GM21390 (cell line): ENCODE measurements around the gene ZNFX1.
"Not testable (repeated sequence)": the region's sequence is repeated elsewhere in the genome, so short reads cannot be mapped to it uniquely, and the experiment has no call there.

ENCODE experiments used
- ATAC-seq: cut with Tn5 transposase; IDR thresholded peaks from one replicate; pipeline ENCODE4 v1.9.1; 2021; ENCODE audit not compliant: unreplicated experiment

ZNFX1 gene

DNA sequence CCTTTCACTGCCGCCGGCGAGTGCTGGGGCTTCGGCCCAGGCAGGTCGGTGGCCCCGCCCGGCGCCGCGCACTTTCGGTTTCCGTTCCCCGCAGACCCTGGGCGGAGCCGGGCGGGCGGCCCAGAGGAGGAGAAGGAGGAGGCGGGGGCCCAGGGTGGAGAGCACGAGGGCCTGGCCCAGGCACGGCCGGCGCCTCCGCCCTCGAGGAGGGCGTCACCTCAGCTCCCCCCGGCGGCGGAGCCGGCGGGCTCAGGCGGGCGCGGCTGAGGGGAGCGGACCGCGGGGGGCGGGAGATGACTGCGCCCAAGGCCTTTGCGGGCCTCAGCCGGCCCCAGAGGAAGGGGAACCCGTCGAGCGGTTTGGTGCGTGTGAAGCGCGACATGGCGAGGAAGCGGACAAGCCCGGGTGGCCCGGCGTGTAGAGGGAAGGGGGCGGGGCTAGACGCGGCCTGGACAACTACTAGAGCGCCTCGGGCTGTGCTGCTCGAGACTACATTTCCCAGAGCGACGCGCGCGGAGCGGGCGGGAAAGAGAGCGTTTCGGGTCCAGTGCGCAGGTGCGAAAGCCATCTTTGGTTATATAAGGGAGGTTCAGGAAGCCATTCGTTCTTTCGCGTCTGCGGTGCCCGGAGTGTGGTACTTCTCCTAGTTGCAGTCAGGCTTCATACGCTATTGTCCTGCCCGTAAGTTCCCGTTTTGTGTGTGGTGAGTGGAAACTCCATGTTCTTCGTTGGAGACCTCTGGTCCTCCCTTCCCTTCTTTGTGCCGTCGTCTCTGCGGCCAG is at the start of gene ZNFX1:
ZNFX1 (minus strand) TSS at position 22 of the 782 bp plus-strand sequence. CDS start 2,218 bp downstream, outside the sequence.
- peak; percentile 80 for ATAC-seq

DNA sequence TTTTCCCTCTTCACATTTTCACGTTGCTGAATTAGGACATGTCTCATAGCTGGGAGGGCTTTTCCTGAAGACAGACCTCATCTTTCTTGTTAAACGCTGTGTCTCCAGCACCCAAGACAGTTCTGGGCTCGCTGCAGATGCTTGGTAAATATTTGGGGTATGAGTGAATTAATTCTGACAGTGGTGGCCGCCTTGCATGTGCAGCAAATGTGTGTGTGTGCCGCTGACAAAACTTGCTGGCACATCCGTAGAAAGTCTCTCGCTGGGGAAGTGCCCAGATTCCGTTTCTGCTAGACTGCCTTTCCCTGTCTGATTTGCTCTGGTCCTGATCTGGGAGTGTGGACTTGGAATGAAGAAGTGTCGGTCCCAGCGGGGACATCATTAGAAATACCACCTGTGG is 48.2 kb upstream of the ZNFX1 start:
- no peak for ATAC-seq

DNA sequence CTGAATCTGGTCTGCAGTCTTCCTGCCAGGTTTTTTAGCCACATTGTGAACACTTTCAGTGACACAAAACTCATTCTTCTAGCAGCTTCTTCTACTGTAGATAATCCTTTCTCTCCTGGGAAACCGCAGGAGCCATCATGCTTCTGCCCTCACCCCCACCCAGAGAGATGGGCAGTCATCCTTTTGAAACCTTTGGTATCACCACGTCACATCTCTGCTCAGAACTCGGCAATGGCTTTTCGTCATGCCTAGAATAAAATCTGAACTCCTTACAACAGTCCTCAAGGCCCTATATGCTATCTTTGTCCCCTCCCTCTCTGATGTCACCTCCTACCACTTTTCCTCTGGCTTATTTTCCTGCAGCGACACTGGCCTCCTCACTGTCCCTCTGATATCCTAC is 46.4 kb upstream of the ZNFX1 start:
- no peak for ATAC-seq

DNA sequence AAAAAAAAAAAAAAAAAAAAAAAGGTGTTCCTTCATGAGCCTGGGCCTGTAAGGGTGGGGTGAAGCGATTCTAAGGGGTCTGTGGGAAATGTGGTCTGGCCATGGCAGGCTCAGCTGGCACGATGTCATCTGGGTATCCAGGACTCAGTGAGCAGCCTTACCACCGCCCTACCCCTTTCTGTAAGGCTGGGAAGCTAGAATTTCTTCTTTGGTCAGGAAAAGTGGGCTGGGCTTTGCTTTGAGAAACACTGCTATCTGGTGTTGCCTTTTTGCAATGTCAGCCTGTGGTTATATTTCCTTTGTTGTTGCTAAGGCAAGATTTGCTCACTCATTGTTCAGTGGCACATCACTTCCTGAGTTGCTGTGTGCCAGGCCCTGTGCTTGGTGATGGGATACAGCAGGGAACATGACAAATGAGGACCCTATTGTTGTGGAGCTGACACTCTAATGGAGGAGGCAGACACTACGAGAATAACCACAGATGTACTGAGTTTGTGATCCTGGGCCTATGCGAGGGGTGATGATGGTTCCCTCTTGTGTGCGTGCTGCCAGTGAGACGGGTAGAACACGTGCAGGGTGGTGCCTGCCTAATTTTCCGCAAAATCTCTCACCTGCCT is 45.9 kb upstream of the ZNFX1 start:
- no peak for ATAC-seq

DNA sequence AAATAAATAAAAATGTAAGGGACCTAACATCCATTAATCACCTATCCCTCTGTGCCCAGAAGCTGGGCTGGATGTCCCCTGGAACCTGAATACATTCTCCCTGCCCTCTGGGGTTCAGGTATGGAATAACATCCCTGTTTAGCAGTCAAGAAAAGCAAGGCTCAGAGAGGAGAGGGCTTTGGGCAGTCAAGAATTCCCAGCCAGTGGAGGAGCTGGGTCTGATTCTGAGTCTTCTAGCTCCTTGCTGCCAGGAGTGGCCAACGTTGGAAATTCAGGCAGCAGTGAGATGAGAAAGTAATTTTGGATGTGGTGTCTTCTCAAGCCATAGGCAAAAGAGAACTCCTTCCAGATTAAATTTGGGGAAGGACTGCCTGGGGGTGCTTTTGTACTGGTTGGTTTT is 42.6 kb upstream of the ZNFX1 start:
- ATAC-seq = no peak

DNA sequence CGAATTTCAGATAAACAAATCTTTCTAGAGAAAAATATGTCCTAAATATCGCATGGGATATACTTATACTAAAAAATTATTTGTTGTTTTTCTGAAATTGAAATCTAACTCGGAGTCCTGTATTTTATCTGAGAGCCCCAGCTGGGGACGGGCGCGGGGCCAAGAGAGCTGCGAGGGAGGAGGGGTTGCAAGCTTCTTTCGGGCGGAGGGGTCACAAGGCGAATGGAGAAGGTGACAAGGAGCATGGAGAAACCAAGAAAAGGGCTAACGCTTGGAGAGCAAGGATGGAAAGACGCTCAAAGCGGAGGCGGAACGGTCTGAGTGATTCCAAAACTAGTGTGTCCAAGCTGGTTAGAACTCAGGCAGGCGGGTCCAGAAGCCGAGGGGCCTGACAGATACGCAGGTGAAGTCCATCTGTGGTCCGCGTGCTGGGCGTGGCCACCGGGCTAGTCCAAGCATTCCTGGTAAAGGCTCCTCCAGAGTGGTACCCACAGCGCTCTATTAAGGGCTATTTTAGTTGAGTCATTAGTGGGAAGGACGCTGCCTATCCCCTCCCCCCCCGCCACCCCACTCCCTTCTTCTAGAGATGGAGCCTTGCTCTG is 41.5 kb upstream of the ZNFX1 start:
- no peak for ATAC-seq

DNA sequence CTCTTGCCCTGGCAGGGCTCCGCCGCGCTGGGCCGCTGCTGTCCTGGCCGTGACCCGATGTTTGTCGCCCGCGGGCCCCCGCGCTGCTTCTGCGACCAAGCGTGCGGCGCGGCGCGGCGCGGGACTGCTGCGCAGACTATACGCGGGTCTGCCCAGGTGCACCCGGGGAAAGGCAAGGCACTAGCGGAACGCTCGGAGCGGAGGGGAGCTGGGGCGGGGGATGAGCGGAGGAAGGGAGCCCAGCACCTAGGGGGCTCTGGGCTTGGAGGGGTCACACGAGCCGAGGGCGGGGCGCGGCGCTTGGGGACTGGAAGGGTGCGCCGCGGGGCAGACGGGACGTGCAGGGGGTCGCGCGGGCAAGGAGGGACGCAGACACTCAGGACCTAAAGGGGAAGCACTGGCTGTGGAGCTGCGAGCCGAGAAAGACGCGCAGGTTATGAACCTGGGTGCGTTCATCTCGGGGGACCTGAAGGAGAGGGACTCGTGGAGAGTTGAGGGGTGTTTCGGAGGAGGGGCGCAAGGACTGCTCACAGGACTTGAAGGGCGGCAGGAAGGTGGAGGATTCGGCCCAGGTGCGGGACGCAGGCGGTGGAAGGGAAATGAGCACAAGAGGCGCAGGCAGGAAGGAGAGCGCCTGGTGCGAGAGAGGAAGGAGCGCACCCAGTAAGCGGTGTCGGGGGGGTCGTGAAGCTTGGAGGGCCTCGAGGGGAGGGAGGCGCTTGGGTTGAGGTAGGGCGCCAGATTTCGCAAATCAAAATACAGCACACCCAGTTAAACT is 40.8 kb upstream of the ZNFX1 start:
- ATAC-seq = no peak

DNA sequence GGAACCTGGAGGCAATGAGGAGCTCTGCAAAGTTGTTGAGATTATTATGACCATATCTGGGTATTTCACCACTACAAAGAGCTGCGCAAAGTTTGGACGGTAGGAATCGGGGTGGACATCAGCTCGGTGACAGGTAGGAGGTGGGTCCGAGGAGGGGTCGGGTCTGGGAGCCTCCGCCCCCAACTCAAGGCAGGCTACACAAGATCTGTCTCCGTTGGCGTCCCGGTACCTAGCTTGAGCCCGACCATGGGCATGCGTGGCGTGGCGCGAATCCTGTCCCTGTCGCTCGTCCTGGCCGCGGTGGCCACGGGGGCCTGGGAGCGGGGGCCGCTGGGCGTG is 40.2 kb upstream of the ZNFX1 start:
- no peak for ATAC-seq

DNA sequence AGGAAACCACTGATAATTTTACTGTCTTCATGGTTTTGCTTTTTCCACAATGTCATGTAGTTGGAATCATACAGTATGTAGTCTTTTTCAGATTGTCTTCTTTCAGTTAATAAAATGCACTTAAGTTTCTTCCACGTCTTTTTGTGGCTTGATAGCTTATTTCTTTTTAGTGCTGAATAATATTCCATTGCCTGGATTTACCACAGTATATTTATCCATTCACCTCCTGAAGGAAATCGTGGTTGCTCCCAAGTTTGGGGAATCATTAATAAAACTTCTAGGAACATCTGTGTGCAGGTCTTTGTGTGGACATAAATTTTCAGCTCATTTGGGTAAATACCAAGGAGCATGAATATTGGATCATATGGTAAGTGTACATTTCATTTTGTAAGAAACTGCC is 38.8 kb upstream of the ZNFX1 start:
- no peak for ATAC-seq

DNA sequence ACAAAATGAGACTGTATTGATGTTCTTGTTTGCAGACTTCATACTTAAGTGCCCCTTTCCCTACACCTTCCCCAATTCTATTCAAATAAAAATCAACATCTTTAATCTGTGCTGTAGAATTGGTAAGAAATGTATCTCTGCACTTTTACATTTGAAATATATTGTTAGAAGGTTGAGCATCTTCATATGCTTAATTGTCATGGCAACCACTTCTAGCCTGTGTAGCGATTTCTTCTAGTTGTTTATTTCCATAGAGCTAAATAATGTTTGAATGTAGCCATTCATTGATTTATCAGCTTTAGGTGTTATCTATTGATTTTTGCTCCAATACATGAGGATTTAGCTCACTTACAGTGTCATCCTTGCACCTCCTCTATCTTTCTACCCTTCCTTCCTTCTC is 37.7 kb upstream of the ZNFX1 start:
- no peak for ATAC-seq

DNA sequence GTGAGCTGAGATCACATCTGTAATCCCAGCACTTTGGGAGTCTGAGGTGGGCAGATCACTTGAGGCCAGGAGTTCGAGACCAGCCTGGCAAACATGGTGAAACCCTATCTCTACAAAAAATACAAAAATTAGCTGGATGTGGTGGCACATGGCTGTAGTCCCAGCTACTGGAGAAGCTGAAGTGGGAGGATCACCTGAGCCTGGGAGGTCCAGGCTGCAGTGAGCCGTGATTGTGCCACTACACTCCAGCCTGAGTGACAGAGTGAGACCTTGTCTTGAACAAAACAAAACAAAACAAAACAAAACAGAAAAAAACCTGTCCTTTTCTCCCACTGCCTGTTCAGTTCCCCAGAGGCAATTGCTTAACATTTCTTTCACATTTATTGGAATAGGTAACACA is 36.2 kb upstream of the ZNFX1 start:
- not testable (repeated sequence) for ATAC-seq

DNA sequence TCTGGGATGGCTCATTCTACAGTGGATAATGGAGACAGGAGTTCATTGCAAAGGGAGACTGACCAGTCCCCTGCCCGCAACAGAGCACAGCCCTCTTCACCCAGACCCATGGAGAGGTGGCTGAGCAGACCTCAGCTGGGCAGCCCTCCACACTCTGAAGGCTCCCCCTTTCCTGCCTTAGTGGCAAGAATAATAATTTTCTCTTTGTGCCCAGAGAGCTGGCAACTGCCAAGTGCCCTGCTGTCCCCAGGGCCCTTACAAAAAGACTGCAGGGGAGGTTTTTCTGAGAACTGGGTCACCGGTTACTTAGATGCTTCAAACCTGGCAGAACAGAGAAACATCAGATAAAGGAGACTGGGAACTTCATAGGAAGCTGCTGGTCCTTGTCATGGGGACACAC is 35.4 kb upstream of the ZNFX1 start:
- ATAC-seq = no peak

DNA sequence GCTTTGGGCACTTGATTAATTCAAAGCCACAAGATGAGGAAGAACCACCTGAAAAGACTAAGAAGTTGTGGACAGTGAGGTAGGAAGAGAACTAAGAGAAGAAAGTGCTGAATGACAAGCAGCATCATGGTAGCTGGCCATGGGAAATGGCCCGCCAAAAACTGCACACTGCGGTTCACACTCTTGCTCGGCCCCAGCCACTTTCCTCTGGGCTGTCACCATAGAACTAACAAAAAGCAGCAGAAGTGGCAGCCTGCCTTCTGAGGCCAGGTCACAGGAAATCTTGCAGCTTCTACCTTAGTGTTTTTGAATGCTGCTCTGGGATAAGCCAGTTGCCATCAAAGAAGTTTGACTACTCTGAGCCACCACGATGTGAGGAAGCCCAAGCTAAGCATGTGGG is 34.8 kb upstream of the ZNFX1 start:
- no peak for ATAC-seq

DNA sequence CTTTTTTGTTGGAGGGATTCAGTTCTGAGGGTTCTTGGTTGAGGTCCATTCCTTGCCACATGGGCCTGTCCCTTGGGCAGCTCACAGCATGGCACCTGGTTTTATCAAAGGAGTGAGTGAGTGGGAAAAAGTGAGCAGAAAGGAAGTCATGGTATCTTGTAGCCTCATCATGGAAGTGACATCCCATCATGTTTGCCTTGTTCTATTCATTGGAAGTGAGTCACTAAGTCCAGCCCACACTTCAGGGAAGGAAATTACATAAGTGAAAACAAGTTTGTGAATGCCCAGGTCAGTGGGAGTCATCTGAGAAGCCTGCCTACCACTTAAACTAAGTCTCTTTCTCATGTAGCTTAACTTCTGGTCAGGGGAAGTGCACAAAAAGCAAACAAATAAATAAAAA is 32.8 kb upstream of the ZNFX1 start:
- no peak for ATAC-seq

DNA sequence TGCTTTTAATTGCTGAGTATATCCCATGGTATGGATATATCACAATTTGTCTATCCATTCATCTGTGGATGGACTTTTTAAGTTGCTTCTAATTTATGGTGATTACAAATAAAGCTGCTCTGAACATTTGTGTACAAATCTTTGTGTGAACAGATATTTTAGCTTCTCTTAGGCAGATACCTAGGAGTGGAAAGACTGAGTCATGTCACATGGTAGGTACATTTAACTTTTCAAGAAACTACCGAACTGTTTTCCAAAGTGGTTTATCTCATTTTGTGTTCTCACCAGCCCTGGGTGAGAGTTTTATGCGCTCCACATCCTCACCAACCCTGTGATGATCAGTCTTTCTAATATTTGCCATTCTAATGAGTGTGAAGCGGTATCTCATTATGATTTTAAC is 31.0 kb upstream of the ZNFX1 start:
- no peak for ATAC-seq

DNA sequence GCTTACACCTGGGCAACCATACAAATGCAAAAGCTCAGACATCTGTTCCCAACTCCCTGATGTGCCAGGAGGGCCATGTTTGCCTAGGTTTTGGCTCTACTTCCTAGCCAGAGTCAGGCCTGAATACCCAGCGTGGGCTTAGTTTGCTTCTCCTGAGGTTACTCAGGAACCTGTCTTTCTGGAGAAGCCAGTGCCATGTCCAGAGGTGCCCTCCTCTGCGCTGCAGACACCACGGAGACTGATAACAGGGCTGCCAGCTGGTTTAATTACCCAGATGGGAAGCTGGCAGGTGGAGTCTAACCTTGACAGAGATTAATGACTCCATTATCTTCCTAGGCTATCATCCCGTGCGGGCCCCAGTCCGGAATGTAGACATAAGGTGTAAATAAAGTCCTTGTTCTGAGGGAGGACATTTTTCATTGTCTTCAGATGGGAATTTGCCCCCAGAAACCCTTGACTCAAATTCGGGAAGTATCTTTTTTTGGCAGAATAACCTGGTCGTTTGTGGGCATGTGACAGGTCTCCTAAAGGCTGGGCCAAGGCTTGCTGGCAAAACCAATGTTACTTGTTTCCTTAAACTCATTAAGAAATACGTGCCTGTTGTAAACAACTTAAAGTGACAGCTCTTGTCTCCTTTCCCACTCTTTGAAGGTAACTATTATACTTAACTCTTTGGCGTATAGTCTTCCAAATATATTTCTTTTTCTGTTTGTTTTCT is 29.2 kb upstream of the ZNFX1 start:
- ATAC-seq = no peak

DNA sequence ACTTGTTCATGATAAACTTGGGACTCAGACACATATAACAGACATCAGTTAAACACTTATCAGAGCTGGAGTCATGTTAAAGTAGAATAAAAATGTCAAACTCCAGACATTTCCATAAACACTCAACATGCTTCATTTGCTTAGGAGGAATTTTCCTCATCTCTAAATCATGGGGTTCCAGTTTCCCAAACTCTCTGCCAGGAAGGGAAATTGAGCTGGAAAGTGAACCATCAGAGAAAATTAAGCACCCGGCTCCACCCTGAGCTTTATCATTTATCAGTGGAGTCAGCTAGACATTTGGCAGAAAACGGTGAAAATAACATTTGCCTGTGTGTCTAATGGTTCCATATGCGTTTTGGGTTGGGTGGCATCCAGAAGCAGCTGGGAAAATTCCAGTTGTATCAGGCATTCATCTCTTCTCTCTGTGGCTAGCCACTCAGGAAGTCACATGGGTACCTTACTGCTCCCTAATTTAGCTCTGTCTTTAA is 25.3 kb upstream of the ZNFX1 start:
- no peak for ATAC-seq

DNA sequence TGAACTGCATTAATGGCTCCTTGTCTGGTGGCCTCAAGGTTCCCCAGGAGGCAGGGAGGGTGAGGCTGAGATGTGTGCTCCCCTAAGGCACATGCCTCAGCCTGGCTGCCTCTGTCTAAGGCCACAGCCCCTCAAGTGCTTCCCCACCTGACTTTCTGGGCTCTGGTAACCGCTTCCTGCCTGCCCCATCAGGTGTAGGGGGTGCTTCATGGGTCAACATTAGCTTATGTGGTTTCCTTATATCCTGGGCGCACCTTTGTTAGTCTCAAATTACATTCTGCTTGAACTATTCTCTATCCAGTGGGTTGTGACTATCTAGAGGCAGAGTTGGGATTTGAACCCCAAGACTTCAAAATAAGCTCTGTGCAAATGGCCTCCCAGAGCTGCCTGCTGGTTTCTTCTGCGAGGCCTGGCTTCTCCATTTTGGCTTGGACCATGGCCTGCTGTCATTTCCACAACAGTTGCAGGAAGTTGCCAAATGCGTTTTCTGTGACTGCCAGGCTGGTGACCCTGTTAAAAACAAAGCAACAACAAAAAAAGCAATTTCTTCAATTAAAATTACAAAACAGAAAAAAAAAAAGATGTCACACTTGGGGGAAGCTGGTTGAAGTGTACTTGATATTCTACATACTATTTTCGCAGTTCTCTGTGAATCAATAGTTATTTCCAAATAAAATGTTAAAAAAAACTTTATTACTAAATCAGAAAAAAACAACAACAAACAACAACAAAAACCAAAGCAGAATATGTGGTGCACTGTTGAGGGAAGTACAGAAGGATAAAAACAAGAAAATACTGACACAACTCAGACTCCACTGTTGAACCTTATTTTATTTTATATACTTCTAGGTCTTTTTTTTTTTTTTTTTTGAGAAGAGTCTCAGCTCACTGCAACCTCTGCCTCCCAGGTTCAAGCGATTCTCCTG is 20.0 kb upstream of the ZNFX1 start:
- no peak for ATAC-seq

DNA sequence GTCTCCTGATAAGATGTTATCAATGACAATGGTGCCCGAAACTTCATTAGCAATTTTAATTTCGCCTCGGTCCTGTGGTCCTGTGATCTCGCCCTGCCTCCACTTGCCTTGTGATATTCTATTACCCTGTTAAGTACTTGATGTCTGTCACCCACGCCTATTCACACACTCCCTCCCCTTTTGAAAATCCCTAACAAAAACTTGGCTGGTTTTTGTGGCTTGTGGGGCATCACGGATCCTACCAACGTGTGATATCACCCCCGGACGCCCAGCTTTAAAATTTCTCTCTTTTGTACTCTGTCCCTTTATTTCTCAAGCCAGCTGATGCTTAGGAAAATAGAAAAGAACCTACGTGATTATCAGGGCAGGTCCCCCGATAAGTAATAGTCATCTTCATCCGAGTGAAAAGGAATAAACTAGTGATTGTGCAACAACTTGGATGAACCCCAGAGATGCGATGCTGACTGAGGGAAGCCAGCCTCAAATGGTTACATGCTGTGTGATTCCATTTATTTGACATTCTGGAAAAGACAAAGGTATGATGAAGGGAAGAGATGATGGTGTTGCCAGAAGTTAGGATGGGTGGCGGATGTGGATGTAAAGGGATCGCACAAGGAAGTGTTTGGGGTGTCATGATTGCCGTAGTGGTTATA is 16.3 kb upstream of the ZNFX1 start:
- not testable (repeated sequence) for ATAC-seq
